Smooth muscle cell of bladder (primary cell): ENCODE data around the gene GFPT1. TPM values are rescaled to one million over a fixed set of nuclear protein-coding genes. Genes with fewer than 3 reads are reported as not detected.

Experiments used
- total RNA-seq: library from RNA; depleted of rRNA; stranded (reverse); fragments of >200 nt; gene quantifications from 2 replicates; pipeline ENCODE4 v1.2.3, GENCODE V29; 2014

GFPT1 gene
- 56.5 and 63.1 TPM in 2 replicates for total RNA-seq

DNA sequence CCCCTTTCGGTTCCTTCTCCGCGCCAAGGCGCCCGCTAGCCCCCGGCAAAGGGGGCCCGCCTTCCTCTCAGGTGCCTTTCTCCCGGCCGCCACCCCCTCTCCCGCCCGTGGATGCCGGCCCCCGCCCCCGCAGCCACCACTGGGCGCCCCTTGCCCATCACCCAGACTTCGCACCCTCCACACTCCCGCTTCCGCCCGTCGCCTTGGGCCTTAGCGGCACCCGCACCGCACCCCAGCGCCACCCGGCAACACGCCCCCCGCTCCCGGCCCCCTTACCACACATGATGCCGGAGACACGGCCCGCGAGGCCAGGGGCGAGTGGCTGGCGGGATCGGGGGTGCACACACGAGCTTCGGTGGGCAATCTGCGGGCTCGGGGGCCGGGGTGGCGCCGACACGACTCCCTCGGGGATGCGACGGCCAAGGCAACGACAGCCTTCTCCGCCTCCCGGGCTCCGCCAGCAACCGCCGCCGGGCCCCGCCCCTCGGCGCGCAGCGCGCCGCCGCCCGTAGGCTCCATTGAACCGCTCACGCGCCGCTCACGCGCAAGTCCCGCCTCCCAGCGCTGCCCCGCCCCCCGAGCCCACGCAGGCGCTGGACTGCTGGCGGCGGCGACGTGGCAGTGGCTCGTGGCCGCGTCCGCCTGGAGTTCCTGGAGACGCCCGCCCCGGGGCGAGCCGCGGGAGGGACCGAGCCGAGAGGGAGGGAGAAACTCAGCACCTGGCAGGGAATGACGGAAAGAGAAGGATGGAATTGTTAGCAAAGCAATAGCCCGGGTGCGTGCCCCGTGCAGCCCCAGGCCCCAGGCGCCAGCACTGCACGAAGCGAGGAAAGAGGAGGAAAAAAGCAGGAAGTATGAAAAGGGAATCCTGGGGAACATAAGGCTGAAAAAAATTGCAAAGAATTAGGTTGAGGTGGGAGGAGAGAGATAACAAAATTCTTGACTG, at the start of gene GFPT1:
Gene GFPT1 (minus strand): TSS at position 439 of the 946 bp plus-strand sequence. CDS start 156 bp downstream, at position 283.

Other genes with a start within 250 kb of the GFPT1 start
- gene NFU1, start 50.2 kb upstream of the GFPT1 start, total RNA-seq, result 46.7 and 46.9 TPM in 2 replicates